ENCODE results near the gene FRMD3.
"Not testable (repeated sequence)": the region's sequence is repeated elsewhere in the genome, so short reads cannot be mapped to it uniquely, and the experiment has no call there.

Gene FRMD3

DNA sequence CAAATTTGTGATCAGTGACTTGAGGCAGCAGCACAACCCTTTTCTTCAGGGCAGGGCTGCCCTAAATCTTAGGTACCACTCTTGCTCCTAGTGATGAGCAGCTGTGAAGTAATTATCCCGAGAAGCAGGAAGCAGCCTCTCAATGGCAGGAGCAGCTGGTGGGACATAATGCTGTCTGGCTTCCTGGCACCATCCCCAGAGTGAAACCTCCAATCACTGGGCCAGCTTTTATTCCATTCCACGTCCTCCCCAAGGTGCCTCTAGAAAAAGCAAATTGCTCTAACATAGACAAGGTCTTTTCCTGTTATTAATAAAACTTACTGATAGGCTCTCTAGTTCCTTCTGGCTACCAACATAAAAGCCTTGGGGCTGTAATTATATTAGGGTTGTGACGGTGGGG lies 154.0 kb downstream of the FRMD3 start:
- DNase-seq, result no peak

DNA sequence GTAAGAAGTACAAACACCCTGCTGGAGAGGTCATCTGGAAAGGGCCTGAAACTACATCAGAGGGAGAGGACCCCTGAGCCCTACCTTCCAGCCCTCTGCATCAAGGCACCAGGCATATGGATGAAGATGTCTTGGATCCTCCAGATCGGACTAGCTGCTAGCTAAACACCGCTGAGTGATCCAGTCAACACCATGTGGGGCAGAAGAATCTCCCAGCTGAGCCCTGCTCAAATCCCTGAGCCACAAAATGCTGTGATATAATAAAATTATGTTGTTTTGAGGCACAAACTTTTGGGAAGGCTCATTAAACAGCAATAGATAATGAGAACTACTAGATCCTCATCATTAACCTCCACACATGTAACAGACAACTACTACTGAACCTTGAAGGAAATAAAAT lies 155.2 kb downstream of the FRMD3 start:
- no peak for DNase-seq

DNA sequence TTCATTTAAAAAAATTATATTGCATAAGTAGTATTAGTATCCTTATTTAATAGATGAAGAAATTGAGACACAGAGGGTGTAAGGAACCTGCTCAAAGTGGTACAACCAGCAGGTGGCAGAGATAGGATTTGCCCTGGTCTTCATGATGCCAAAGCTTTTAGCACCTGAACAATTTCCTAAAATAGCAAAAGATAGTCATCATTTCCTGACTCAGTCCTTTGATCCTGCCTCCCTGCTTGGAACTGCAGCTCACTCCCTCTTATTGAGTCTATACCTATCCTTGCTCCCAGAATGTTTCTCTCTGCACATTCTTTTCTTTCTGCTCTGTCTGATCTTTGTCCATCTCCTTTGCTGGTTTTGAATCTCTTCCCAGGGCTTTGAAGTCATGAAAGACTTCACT lies 155.8 kb downstream of the FRMD3 start:
- DNase-seq, result no peak

DNA sequence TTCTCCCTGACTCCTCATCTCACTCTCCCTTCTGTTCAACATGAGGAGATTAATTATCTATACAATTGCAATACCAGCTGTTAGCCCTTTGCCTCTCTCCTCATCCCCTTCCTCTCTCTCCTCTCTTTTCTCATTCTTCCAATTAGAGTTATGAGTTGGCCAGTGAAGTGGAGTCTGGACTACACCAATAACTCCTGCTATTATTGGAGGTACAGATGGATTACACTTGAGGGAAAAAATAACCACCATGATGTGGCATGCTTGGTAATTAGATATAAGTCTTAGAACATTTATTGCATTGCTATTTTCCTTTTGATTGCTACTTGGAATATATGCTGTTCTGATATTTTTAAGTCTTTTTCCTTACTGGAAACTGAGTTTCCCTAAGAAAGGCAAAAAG lies 159.2 kb downstream of the FRMD3 start:
- DNase-seq, result no peak

DNA sequence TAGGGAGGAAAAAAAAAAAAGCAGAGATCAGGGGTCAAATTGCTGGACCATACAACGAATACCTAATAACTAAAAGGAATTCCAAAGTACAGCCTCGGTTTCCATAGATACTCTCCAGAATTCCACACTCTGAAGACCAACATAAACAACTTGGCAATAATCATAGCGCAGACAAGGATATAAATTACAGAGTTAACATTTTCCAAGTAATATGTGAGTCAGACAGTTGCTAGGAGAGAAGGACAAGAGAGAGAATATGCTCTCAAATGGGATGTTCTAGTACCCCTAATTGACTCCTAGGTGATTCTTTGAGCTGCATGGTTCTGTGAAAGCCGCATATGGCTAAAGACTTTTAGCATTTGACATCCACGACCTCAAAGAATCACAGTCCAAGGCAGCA lies 165.2 kb downstream of the FRMD3 start:
- DNase-seq, result no peak

DNA sequence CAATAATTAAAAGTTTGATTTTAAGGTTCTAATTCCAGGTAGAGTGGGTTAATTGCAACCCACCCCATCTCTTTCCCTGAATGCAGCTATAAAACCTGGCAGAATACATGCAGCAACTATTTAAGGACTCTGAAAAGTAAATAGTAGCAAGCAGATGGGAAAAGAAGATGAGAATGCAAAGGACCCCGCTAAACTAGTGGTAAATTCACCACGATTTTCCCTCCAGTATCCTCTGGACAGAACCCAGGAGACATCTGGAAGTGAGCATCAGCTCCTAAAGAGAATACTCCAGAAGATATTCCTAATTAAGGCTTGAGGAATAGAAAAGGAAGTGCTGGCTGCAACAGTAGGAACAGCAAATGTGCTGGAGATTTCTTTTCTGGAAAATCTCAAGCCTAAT lies 170.9 kb downstream of the FRMD3 start:
- DNase-seq, result no peak

DNA sequence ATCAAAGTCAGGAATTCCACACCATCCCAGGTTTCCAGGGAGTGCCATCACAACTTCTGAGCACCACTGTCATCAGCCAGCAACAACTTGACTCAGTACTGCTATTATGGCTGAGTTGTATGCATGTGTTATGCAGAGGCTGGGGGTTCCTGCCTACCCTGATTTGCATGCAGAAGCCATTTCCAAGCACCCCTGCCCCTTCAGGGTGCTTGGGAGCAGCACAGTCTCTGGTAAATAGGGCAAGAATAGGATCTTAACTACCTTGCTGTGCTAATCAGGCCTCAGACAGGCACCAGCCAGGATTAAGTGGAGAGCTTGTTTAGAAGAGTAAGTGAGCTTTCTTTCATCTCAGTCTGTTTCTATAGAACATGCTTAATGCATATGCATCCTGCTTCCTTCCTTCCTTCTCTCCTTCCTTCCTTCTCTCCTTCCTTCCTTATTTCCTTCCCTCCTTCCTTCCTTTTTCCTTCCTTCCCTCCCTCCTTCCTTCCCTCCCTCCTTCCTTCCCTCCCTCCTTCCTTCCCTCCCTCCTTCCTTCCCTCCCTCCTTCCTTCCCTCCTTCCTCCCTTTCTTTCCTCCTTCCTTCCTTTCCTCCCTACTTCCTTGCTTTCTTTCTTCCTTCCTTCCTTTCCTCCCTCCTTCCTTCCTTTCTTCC lies 175.7 kb downstream of the FRMD3 start:
- DNase-seq, result no peak

DNA sequence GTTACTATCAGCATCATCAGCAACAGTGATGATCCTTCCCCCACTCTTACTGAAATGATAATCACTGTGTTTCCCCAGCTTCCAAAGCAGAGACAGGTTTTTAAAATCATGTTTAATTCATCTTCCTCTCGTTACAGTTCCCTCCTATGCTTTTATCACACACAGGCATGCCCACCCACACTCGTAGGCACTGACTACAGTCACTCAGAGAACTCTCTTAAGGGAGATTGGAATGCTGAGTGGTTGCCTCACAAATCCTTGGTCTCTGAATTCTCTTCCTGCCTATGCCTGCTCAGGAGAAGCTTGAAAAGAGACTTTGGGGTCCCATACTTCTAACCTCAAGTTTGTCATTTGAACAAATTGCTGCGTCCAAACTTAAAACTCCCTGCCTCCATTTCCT lies 179.2 kb downstream of the FRMD3 start:
- no peak for DNase-seq

DNA sequence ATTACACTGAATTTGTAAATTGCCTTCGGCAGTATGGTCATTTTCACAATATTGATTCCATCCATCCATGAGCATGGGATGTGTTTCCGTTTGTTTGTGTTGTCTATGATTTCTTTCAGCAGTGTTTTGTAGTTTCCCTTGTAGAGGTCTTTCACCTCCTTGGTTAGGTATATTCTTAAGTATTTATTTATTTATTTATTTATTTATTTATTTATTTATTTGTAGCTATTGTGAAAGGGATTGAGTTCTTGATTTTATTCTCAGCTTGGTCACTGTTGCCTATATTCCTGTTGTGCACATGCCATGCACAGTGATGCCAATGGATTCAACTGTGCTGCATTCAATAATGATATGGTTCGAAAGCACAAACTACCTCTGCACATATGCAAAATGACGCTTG lies 179.7 kb downstream of the FRMD3 start:
- DNase-seq, result not testable (repeated sequence)

DNA sequence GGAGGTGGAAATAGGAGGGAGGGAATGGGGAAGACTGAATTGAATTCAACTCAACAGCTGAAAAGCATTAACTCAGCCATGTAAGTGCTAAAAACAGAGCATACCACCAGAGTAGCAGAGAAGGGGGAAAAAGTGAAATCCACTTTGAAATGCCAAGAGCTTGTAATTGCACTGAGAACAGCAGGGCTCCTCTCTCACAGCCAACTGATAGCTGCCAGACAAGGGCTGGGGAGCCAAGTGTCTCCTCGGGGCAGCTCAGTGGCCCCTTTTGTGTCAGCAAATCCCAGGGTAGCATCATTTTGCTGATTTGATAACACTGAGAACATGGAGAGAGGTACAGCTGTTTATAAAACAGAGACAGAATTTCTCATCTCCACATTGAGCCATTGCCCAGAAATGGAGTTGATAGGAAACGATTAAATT lies 182.5 kb downstream of the FRMD3 start:
- DNase-seq, result no peak

DNA sequence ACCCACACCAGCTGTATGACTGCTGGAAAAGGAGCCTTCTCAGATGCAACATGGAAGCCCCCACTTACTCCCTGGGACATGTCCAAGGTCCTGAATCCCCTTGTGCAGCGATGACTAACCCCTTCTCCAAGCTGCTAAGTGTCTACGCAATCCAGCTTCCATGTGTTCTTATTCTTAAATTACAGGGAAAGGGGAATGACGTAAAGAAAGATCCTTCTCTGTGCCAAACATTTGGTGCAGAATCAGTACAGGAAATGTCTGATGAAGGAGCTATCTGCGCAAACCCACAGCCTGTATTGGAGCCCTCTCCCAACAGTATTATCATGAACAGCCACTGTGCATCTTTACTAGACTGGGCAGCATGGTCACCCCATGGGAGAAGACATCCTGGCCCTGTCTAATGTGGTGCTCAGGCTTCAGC lies 183.2 kb downstream of the FRMD3 start:
- no peak for DNase-seq

DNA sequence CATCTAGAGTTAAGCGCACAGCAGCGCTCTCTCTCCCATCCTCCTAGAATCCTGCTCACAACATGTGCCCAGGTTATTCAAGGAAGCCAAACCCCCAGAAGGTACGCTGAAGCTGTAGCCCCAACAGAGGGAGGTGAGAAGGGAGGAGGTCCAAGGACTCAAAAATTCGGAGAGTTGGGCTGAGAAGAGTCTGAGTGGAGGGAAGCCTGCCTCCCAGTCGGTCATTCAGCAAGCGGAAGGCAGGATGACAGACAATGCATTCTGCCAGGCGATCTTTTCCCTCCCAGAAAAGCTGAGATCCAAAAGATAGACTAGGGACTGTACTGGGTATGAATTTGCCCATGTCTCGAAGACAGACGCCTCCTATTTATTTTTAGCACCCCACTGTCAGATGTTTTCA lies 189.2 kb downstream of the FRMD3 start:
- DNase-seq, result no peak

DNA sequence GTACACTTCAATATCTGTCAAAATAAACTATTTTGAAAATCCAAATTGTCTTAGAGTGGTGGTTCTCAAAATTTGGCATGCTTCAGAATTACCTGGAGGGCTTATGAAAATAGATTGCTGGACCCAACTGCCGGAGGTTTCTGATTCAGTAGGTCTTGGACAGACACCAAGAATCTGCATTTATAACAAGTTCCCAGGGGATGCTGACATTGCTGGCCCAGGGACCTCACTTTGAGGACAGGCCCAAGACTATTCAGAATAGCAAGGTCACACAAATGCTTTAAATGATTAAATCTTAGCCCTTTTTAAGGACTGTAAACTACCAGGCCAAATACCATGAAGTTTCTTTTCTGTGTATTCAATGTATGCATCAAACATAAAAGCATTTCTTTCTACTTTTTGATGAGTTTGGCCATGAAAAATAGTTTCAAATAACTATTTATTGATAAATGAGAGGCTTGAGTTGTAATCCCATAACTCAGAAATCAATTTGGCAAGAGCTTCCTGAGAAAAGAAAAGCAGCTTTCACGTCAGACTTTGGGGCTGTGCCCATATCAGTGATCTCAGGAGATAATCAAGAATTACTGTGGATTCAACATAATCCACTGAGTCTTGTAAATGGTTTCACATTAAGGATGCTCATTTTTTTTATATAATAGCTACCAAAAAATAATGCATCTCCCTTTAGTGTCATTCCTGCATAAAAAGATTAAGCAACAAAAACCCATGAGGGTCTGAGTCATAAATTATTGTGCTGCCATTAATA lies 191.4 kb downstream of the FRMD3 start:
- DNase-seq, result no peak

DNA sequence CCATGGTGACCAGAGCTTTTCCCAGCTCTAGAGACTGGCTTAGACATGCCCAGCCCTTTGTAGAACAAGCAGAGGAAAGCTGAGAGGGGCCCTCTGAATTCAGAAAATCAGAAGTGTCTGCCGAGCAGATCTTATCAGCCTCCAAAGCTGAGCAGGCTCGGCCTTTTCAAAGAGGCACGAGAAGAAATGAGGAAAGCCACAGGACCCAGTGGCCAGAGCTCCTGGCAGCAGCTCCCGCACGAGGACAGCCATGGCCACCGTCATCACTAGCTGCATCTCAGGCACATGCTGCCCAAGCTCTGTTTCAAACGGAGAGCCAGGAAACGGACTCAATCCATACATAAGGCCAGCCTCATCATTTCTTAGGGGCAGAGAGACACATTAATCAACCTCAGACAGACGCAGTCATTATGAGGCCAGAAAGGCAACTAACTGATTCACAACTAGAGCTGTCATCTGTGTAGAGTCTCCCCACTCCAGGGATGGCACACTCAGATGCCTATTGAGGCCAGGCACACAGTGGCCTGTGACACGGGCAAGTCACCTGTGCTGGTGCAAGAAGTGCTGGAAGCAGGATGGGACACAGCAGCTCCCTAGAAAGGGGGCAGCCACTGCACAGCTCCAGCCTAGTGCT lies 194.7 kb downstream of the FRMD3 start:
- no peak for DNase-seq

DNA sequence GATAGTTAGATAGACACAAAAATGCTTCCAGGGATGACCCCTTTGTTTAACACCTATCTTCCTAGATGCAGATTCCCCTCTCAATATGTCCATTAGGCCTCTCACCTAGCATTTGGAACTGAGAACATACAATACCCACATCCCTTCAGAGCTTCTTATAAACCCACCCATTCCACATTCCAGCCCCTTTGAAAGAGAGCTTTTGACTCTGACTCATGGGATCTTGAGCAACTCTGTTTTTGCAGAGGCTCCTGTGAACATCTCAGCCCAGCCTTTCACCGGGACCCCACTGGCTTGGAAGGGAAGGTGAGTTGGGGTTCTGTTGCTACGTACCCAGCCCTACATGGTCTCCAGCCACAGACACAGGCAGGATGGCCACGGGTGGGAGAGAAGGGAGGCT lies 195.5 kb downstream of the FRMD3 start:
- DNase-seq, result no peak

DNA sequence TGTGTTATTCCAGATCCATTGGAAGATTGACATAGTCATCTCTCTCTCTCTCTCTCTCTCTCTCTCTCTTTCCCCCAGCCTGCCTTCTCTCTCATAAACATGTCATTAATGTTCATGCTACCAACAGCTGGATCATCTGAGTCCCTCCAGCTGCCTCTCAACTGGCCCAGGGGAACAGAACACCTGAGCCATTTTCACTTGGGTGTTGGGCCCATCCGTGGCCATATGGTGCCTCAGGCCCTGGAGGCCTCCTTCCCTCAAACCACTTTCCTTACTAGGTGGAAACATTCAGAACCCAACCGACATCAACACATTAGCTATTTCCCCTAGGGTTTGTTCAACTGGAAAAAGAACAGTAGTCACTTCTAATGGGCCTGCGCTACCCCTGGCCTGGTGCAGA lies 196.2 kb downstream of the FRMD3 start:
- no peak for DNase-seq

DNA sequence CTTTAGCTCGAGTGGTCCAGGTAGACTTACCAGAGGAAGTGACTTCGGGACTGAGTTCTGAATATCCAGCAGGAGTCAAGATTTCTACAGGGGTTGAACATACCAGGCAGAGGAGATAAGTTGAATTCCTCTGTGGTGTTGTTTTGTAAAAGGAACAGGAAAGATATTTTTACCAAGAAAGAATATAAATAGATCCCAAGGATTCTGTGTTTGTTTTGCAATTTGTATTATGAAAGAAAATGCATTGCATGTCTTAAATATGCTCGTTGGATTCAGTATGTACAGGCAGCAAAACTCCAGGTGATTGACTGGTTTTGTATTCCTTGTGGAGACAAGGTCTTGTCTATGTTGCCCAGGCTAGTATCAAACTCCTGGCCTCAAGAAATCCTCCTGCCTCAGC lies 197.8 kb downstream of the FRMD3 start:
- DNase-seq, result no peak

DNA sequence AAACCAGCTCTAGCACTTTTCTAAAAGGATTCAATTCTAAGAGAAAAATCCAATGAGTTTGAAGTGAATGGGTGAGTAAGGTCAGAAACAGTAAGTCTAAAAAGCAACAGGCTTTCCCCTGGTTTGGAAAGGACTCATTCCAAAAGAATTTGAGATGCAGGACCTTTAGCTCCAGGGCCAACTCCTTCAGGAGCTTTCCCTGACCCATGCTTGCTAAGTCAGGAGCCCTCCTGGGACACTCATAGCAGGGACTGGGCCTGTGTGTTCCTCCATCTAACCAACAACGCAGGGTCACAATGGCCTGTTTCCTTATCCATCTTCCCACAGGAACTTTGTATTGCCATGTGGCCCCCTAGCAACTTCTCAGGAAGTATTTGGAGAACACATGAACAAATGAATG lies 198.8 kb downstream of the FRMD3 start:
- no peak for DNase-seq

DNA sequence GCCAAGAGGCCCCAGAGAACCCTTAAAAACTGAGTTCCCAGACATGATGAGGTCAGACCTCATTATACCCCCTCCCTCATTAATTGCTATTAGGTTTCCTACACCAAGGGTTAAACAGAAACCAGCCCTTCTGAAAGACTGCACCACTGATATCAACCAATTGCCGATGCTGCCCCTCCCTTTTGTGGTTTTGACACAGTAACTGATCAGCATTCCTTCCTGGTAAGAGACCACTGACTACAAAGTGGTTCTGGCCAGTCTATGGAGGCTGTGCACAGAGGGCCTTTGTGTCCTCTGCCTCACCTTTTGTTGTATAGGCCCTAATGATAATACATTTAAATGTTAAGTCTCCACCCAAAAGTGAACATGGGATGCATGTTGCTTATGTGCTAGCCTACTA lies 201.5 kb downstream of the FRMD3 start:
- no peak for DNase-seq

DNA sequence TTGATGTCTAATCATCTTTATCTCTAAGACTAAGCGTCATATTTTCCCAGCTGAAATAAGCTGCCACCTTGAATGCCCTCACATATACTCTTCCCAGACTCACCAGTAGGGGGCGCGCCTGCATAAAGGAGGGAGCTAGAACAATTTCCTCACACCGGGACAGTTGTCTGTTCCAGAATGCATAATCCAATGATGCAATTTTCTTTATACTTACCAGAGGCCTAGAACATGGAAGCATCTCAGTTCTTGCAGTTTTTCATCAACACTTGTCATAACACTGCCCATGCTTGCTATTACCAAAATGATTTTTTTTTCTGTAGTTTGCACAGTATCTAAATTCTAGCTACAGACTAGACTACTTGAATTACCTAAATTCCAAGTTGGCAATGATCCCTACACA lies 203.9 kb downstream of the FRMD3 start:
- peak; percentile 65 for DNase-seq

DNA sequence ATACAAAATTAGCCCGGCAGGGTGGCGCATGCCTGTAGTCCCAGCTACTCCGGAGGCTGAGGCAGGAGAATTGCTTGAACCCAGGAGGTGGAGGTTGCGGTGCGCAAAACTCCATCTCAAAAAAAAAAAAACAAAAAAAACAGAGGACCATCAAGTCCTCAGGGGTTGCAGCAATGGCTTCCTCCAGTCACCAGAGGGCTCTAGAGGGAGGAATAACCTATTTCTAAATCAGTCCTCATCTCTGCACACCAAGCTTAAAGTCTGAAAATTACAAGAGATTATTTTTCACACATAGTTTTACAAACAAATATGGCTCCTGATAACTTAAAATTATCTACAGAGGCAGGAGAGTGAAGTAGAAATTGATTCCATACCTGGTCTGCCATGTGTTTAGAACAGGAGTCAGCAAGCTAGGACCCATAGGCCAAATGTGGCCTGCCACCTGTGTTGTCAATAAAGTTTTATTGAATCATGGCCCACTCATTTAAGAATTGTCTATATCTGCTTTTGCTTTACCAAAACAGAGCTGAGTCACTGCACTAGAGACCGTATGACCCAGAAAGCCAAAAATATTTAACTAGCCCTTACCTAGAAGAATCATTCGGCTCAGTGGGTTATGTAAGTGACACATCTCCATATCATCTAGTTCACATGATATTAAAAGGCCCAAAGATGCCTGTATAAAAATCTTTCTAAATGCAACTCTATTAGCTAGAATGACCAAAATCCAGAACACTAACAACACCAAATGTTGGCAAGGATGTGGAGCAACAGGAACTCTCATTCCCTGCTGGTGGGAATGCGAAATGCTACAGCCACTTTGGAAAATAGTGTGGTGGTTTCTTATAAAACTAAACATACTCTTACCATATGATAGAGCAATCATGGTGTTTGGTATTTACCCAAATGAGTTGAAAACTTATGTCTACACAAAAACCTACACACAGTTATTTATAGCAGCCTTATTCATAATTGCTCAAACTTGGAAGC lies 207.7 kb downstream of the FRMD3 start:
- DNase-seq, result no peak

DNA sequence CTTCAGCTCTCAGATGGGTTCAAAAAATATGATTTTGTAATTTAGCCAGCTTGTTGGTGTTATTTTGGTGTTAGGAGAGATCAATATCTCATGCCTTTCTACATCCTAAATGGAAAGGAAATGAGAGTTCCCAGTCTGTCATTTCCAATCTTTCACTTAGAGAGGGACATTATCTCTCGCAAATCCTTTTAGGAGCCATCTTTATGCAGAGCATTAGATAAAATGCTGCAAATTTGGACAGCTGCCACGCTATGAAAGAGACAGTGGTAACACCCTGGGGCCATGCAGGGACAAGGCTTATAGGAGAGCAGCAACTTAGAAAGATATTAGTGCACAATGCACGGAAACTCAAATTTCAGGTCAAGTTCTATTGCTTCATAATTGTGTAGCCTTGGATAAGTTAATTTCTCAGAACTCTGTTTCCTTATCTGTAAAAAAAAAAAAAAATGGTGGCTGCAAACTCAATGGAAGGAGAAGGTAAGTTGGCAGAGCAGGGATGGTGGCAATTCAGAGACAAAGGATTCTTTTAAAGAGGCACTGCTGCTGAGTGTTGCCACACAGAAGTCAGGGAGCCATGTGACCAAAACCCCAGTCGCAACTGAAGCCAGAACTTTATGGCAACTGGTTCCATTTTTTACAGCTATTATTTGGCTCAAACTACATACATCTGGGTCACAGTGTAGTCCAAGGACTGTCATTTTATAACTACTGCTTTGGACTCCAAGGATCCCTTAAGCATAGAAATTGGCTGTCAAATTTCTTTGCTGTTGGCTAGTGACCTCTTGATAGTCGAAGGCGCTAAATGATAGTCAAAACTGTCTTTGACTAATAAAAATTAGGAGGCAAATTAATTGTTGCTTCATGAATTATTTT lies 210.2 kb downstream of the FRMD3 start:
- no peak for DNase-seq
